KOPT-K1 (cell line): ENCODE data around the gene TBC1D24.
"Not testable (repeated sequence)": the region's sequence is repeated elsewhere in the genome, so short reads cannot be mapped to it uniquely, and the experiment has no call there.

ENCODE experiments used
- H3K27ac ChIP-seq: fragments of 200-600 bp; sonication (generic); 2 replicates; pipeline ENCODE4 v1.5.1; 2016; ENCODE audit warnings: antibody characterized with exemption, mild to moderate bottlenecking, low read depth, low read length; ENCODE audit not compliant: poor library complexity, severe bottlenecking
- H3K36me3 ChIP-seq: fragments of 200-600 bp; sonication (generic); 2 replicates; pipeline ENCODE4 v1.5.1; 2017; ENCODE audit warnings: antibody characterized with exemption, mild to moderate bottlenecking, low read length, moderate library complexity; ENCODE audit not compliant: insufficient read depth
- H3K9me3 ChIP-seq: fragments of 200-600 bp; sonication (generic); 2 replicates; pipeline ENCODE4 v1.5.1; 2017; ENCODE audit warnings: antibody characterized with exemption, low read length, mild to moderate bottlenecking; ENCODE audit not compliant: insufficient read depth, poor library complexity, severe bottlenecking

The TBC1D24 gene

DNA sequence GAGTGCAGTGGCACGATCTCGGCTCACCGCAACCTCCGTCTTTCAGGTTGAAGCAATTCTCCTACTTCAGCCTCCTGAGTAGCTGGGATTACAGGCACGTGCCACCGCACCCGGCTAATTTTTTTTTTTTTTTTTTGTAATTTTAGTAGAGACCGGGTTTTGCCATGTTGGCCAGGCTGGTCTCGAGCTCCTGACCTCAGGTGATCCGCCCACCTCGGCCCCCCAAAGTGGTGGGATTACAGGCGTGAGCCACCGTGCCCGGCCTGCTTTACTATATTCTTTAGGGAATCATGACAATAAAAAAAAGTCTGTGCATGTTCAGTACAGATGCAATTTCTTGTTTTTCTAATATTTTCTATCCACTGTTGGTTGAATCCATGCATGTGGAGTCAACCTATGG is 68.8 kb downstream of the TBC1D24 start:
- not testable (repeated sequence) for H3K9me3 ChIP-seq, H3K27ac ChIP-seq, H3K36me3 ChIP-seq

DNA sequence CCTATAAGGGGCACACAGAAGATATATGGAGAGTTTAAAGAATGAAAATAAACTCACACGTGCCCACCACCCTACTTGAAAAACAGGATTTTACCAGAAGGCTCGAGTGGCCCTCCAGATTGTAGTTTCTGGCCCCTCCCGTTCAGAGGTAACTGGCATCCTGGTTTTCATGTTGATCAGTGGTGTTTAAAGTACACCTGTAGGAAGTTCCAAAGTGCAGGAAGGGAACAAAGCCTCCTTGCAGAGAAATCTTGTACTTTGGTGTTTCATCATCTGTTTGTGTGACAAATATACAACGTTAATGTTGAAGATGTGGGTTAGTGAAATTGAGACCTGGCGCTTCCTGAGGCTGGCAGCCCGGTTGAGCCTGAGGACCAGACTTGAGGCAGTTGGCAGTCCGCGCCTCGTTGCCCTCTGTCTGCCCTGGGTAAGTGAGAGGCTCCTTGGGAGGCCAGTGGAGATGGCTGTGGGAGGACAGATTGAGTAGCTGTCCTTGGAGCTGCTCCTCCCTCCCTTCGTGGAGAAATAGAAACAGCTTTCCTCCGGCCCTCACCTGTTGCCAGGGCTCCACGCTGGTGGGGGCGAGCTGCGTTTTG is 75.5 kb downstream of the TBC1D24 start:
- H3K36me3 ChIP-seq, H3K27ac ChIP-seq, H3K9me3 ChIP-seq: not testable (repeated sequence)

DNA sequence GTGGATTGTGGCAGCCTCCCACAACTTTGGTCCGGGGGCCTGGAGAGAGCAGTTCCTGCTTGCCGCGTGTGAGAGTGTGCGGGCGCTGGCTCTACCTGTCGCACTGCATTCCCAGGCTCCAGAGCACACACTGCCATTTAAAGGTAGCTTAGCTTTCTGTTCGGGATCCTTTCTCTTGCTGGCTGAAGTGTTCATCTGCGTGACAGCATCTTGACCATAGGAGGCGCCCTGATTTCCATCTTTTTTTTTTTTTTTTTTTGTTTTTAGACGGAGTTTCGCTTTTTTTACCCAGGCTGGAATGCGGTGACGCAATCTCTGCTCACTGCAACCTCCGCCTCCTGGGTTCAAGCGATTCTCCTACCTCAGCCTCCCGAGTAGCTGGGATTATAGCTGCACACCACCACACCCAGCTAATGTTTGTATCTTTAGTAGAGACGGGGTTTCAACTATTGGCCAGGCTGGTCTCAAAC is 76.5 kb downstream of the TBC1D24 start:
- not testable (repeated sequence) for H3K27ac ChIP-seq, H3K9me3 ChIP-seq, H3K36me3 ChIP-seq

DNA sequence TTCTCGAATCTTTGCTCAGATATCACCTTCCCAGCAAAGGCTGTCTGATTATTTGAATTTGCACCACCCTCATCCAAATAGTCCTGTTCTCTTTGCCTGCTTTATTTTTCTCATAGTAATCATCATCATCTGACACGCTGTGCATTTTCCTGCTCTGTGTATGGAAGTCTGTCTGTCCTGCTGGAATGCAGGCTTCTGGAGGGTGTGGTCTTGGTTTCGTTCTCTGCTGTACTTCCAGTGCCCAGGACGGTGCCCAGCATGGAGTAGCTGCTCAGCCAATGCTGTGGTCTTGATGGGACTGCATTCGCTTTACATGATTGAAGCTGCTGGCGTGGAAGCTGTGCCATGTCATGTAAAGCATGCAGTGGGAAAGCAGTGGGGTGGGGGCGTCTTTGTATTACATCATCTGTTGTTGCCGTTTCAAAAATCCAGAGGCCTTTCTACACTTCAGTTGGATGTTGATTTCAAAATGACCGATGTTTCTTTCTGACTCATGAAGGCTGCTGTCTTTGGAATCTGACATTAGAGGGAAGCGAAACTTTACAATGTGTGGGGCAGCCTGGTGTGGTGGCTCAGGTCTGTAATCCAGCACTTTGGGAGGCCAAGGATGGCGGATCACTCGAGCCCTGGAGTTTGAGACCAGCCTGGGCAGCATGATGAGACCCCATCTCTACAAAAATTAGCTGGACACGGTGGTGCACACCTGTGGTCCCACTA is 79.9 kb downstream of the TBC1D24 start:
- H3K27ac ChIP-seq, H3K36me3 ChIP-seq, H3K9me3 ChIP-seq: not testable (repeated sequence)
